ENCODE data around the gene BICD2.

BICD2 gene

DNA sequence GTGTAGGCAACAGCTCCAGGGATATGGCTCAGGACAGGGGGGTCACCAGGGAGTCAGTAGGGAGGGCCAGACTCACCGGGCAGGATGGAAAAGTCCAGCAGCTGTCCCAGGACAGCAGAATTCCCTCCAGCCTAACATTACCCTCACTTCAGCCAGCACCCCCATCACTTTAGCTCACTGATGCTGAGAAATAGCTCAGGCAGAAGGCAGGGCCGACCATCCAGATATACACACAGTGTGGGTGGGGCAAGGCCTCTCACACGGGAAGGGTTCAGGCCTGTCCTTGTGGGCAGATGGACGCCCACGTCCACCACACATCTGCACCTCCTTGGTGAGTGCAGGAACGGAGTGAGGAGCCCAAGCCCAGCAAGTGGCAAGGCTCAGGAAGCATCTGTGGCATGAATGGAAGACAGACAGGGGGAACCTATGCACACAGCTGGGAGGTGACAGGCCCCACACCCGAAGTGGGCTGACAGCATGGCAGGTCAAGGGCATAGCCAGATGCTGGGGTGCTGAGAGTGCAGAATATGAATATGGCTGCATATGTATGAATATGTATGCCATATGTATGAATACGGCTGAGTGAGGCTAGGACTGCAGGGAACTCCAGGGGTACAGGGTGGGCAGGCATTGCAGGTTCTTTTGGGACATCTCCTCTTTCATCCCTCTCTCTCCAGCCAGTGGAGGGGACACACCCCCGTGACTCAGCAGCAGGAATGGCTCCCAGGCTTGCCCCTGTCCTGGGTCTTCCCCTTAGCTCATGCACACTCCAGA lies 17.0 kb downstream of the BICD2 start:
- no peak for DNase-seq (ENCODE audit: low read depth, low spot score)

DNA sequence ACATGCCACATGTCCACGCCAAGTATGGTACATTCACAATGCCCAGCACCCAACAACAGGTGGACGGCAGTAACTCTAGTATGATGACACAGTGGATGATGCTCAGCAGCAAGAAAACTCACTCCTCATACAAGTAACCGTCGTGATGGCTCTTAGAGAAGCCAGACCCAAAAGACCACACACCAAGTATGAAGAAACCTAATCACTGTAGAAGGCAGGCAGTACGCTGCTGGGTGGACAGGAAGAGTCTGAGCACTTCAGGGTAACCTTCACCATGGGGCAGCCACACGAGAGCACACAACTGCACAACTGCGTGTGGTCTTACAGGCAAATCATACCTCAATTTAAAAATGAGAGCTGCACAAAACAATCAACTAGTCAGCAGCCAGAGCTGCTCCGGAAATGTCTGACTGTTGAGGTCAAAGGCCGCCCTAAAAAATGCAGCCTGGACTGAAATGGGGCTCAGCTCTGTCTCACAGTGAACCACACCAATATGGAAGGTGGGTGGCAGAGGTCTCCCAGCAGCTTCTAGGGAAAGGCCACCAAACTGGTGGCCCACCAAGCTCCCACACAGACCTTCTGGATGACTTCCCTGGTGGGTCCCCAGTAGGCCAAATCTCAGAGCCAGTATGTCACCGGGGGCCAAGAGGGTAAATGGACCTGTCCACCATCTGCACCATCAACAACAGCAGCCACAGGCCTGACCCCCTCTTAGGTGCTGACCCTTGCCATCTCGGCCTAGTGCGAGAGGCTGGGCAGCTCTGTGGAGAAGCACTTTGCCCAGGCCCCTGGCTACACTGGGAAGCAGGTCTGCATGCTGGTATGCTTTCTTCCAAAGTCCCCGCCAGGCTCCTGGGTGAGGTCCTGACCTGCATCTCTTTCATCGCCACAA lies 17.8 kb downstream of the BICD2 start:
- no peak for DNase-seq (ENCODE audit: low read depth, low spot score)

DNA sequence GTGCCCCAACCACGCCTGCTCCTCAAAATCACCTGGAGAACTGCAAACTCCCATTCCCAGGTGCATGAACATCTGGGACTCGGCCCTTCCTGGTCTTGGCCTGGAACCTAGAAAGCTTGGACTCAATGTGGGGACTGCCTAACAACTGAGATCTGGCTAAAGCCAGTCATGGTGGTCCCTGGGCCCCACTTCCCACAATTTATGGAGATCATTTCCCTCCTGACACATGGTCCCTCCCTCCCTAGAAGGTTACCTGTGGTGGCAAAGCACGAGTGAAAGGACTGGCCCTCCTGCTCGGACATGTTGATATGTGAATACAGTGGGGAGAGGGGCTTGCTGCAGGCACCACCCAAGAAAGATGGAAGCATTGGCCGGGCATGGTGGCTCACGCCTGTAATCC lies 18.8 kb downstream of the BICD2 start:
- no peak for DNase-seq (ENCODE audit: low read depth, low spot score)

DNA sequence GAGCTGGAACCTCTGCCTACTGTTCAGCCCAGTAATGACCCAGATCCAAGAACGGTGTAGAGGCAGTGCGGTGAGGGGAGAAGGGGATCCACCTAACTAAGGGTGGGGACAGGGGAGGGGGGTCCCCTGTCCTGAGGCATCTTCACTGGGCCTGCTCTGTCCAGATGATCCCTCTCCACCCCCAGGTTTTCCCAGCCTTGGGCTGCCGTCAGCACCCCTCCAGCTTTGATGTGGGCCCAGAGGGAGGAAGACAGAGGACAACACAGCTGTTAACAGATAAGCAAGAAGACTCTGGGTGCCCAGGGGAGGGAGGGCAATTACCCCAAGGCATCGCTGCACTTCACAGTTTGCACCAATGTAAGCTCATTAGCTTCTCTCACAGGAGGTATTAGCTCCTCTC lies 19.3 kb downstream of the BICD2 start:
- no peak for DNase-seq (ENCODE audit: low read depth, low spot score)

DNA sequence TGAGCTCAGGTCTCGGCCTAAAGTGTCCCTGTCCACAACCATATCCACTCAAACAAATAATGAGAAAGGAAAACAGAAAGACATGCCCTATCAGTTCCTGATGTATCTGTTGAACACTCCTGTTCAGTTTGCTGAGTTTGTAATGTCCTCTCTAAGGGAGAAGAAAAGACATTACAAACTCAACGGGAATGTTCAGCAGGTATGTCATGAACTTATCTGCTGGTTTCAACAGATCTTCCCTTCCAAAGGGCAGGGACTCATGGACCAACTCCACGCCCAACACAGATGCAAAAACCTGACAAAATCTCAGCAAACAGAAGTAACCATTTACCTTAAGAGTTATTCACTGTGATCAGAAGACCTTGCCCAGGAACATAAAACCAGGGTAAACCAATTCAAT lies 23.7 kb downstream of the BICD2 start:
- no peak for DNase-seq (ENCODE audit: low read depth, low spot score)

DNA sequence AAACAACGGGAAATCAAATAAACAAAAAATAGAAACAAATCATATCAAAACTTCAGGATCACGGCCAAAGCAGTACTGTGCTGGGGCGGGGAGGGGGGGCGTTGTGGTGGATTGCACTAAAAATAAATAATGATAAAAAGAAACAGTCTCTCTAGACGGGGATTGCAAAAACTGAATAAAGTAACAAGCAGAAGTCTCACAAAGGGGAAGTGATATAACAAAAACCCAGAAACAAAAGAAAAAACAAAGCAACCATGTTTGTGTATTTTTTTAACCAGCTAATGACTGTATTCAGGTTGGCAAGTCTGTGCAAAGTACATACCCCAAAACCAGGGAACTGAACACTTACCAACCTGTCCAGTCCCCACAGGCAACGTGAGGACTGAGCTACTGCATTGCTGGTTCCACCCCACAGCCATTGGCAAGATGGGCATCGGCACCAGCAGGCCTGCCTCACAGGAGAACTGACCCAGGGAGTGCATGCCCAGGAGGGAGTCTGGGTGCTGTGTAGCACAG lies 24.1 kb downstream of the BICD2 start:
- DNase-seq (ENCODE audit: low read depth, low spot score) = no peak

DNA sequence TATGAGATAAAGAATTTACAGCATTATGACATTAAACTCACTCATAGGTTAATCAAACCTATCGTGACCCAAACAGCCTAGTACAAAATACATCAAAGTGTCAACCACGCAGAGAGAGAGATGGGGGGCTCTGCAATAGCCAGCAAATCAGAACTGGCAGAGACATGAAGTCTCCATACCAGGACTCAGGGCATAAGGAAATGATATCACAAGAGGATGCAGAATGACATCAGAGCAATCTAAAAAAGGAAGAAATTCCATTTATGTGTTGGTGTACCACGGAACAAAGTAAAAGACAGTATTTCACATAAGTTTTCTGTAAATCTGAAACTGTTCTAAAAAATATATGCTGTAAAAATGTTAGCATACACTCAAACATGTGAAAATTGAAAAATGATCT lies 24.6 kb downstream of the BICD2 start:
- DNase-seq (ENCODE audit: low read depth, low spot score) = no peak

DNA sequence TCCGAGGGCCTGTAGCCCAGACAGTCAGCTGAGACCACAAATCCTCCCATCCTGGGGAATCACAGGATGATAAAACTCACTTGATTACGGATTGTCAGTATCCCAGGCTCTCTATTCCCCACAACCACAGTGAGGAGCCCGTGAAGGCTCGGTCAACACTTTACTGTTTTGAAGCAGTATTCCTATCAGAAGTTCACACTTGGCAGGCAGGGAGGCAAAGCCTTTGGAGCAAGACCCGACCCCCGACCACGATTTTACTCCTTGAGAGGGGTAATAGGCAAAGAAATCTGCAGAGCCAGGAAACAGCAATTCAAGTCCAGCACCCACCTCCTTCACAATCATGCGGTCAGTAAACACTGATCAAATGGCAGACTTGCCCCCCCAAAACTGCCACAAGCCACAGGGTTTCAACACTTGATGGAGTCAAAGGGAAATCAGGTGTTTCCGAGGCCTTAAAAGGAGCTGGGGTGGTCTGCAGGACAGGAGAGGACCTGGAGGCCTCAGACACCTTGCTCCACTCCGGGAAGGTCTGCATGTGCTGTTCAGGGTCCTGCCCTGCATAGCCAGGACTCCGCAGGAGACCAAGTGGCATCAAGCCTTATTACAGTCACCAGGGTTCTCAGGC lies 25.2 kb downstream of the BICD2 start:
- DNase-seq (ENCODE audit: low read depth, low spot score) = no peak

DNA sequence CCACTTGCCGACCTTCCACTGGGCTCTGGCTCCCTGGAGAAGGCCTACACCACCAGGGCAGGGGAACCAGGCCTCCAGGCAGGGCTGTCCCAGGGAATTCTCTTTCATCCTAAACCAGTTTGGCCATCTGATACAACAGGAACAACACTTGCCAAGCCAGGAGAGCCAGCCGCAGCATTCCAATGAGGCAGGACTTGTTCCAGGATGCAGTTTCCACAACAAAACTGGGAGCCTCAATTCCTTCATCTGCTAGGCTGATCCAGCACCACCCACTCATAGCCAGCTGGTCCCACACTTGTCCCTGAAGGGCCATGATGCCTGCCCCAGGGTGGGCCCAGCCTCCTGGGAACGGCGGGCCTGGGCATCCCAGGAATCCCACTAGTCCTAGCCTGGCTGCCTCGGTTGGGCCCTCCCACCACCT lies 26.0 kb downstream of the BICD2 start:
- DNase-seq (ENCODE audit: low read depth, low spot score) = peak; percentile 90

DNA sequence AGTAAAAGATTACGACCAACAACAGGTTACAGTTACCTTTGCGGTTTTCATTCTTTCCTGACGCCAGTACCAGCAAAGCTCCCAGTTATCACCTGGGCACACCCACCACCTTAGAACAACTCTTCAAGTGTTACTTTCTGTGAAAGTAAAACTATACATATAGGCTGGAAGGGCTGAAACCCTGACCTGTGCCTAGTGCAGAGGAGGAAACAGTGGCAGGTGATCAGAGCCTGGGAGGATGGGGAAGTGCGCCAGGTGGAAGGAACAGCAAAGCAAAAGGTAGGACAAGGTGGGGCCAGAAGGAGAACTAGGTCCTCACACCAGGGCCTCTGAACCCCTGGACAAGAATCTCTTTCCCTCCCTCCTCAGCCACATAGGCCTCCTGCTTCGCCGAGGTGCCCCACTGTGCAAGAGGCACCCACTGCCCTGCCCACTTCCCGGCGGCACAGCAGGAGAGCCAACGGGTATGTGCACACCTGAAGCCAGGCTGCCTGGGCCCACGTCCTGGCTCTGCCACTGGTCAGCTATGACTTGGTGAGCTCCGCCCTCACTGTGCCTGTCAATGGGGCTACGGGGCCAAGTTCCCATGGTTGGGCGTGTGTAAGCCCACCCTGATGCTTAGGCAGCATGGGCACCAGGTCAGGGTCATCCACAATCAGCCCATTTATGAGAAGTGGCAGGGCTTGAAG lies 26.9 kb downstream of the BICD2 start:
- DNase-seq (ENCODE audit: low read depth, low spot score) = no peak

DNA sequence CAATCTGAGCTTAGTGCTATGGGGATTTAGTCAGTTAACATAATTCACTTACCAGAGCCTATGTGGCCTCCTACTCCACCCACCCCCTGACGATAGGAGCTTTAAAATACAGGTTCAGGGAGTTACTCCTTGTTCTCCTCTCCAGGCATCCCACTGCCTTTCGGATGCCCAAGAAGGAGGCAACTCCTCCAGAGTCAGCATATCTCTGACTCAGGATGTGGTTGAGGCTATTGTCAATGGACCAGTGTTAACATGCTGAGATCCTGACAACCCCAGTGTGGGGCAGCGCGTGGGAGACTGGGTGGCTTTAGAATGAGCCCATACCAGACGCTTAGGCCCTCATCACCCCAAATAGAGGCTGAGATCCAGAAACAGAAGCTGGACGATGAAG lies 27.4 kb downstream of the BICD2 start:
- peak; percentile 69 for DNase-seq (ENCODE audit: low read depth, low spot score)

DNA sequence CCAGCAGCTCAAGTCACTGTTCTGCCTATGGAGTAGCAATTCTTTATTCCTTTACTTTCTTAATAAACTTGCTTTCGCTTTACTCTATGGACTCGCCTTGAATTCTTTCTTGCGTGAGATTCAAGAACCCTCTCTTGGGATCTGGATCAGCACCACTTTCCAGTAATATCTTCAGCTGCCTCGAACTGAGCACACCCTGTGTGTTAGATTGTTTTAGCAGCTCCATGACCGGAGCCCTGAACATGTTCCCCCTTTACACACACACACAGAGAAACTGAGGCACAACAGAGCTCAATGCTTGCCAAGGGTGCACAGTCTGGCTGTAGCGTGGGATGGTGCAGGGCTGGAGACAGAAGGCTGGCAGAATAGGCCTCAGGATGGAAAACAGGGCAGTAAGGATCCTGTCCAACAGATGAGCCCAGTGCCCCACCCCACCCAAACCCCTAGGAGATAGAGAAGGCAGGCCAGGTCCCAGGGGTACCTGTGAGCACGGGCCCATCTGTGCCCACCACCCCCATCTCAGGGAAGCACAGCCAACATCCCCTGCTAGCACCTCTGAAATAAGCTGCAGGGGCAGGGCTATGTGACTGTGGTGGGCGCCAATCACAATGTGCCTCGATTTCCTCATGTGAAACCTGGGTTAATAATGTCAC lies 27.9 kb downstream of the BICD2 start:
- no peak for DNase-seq (ENCODE audit: low read depth, low spot score)

DNA sequence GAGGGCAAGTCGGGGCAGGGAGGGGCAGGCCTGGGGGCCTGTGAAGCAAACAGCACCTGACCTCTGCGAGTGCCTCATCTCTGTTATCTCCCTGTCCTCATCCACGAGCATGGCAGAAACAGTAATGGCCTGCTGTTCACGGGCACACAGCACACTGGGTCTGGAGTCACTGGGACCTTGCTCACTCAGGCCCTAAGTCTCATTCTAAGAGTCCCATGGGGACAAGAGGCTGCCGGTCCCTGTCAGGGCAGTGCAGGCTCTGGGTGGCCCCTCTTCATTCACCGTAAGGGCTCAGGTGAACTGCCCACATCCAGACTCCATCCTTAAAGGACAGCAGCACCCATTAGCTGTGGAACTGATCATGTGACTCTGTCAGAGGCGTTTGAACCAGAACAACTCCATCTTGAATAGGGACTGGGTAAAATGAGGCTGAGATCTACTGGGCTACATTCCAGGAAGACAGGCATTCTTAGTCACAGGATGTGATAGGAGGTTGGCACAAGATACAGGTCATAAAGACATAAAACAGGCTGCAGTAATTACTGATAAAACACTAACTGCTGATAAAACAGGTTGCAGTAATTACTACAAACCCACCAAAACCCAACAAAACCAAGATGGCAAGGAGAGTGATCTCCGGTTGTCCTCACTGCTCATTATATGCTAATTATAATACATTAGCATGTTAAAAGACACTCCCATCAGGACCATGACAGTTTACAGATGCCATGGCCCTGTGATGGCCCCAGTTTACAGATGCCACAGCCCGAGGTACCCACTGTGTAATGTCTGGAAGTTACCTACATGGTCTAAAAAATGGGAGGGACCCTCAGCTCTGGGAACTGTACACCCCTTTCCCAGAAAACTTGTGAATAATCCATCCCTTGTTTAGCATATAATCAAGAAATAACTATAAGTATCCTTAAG lies 28.7 kb downstream of the BICD2 start:
- no peak for DNase-seq (ENCODE audit: low read depth, low spot score)

DNA sequence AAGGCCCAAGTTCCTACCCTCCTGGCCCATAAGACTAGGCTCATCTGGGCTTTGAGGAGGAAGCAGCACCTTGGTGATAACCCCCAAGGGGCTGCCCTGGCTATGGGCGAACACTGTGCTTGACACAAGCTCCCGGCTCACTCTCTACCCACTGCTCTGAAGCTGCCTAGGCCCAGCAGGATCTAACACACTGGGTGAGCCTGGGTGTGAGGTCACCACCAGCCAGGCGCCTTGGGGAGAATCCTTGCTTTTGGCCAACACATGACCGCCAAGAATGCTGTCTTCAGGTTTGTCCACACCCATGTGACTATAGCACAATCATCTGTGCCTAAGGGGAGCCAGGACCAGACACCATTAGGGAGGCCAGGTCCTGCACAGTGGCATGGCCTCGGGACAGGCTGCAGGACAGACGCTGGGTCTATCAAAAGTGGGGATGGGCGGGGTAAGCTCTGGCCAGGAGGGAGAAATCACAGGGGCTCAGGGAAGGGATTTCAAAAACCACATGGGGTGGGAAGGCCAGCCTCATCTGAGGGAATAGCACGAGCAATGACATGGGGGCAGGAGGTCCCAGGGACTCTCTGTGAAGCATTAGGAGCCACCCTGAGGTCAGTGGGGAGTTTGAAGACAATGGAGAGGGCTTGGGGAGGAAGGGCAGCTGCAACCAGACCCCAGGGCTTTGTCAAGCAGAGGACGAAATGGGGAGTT lies 29.6 kb downstream of the BICD2 start:
- DNase-seq (ENCODE audit: low read depth, low spot score) = no peak

DNA sequence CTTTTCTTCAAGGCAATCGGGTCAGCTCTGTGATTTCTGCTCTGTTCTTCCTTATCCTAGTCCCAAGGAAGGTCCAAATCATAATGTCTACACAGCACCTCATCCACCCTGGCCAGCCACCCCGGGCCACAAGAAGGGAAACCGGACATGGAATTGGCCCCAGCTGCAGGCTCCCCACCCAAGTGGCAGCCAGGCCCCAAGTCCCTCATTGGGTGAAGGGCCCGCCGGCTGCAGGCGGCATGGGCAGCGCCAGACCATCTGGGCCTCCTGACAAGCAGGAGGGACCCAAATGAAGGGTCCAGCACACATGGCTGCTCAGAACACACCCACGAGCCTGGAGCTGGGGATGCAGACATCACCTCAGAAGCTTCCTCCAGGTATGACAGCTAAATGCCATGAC lies 33.7 kb downstream of the BICD2 start:
- DNase-seq (ENCODE audit: low read depth, low spot score) = no peak

DNA sequence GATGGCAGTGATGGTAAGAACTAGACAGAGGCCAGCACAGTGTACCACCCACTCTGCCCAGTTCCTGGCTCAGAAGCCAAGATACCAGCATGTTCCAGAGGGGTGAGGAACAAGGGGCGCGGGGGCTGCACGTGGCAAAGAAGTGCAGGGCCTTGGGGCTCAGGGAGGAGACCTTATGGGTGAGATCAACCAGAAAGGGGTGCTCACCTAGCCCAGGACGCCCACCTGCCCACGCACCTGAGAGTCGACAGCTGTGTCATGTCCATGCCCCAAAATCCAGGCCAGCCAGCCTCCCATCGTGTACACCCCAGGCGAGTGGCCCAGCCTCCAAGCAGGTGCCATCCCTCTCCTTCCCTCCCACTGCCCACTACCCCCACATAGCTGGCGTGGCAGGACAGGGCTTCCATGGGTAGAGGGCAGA lies 34.9 kb downstream of the BICD2 start:
- no peak for DNase-seq (ENCODE audit: low read depth, low spot score)

DNA sequence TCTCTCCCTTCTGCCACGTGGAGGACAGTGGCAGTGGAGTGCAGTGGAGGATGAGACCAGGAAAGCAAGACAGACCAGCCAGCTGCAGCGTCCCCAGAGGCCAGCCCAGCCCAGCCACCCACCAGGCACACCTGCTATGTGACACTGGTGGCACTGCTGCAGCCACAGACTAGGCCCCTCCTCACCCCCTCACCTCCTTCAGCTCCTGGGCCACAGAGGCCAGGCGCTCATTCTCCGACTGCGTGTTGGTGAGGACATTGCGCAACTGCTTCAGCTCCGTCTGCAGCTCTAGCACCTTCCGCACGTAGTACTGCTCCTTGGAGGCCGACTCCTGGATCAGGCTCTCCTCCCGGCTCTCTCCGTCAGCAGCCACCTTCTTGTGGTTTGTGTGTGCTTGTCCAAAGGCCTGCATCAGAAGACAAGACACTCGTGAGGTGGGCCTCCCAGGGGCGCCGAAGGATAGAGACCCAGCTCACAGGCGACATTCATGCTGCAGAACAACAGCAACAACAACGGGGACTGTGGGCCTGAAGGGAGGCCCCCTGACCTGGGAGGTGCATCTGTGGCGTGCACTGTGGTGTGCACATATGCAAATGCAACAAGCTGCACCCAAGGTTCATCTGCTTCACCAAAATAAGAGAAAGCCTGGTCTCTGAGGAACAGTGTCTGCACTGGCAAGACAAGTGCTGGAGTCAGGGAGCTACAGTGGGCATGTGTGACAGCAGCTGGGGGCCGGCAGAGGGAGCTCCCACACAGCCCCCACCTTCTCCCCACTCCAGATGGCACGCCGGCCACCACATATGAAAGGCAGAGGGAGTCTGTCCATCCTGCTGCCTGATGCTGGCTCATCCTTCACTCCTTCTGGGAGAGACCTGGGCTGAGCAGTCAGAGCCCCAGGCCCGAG lies 35.5 kb downstream of the BICD2 start:
- no peak for DNase-seq (ENCODE audit: low read depth, low spot score)
